HepG2 (cell line): ENCODE data around the gene BMP2K. TPM values are rescaled to one million over a fixed set of nuclear protein-coding genes. Genes with fewer than 3 reads are reported as not detected.

Source experiments
- ATAC-seq: fragments of 200-7000 bp; cut with Tn5 transposase; 3 replicates; pipeline ENCODE4 v1.9.1; 2020; ENCODE audit warnings: mild to moderate bottlenecking, moderate library complexity
- BruUV-seq: library from RNA; stranded (reverse); fragments of 400-500 nt; replicated peaks from 2 replicates; lab custom pipeline; 2021; lab: Mats Ljungman, UMichigan
- CTCF ChIA-PET: fragments of 300-600 bp; formaldehyde crosslinking; extraction: SDS; loops from one replicate; lab custom pipeline; 2021; ENCODE audit warnings: low total read pairs, inconsistent platforms, low intra/inter-chr PET ratio; lab: Yijun Ruan, JAX
- POLR2A ChIA-PET: fragments of 350-600 bp; sonication (Branson Sonifier 250); formaldehyde crosslinking; loops from one replicate; lab custom pipeline; 2020; ENCODE audit warnings: antibody characterized with exemption, inconsistent platforms; lab: Yijun Ruan, JAX
- DNase-seq: peaks from one replicate; pipeline ENCODE4 v3.0.0-alpha.2; 2015; ENCODE audit warnings: low spot score
- FAIRE-seq: peaks from 3 replicates; lab custom pipeline; 2011; peaks lifted over from hg19 to GRCh38; lab: Jason Lieb, UNC
- H2AFZ ChIP-seq: one replicate; pipeline ENCODE4 v1.6.1; 2011; ENCODE audit warnings: low read length, inconsistent platforms
- H3K27ac ChIP-seq: fragments of 300-600 bp; 3 replicates; pipeline ENCODE4 v1.8.0; 2011; ENCODE audit warnings: mixed run types, mild to moderate bottlenecking, mixed read lengths, low read length, inconsistent platforms; ENCODE audit not compliant: insufficient read depth; ENCODE audit errors: extremely low read length
- H3K27me3 ChIP-seq, 2 experiments: fragments of 200-600 bp in 1 of 2; 2 replicates in 1 of 2; 3 replicates in 1 of 2; pipeline versions ENCODE4 v1.6.0 to v1.8.0; 2011; ENCODE audit warnings: low read length in 2 of 2, mild to moderate bottlenecking in 2 of 2, moderate library complexity in 2 of 2, inconsistent platforms in 1 of 2; ENCODE audit not compliant: insufficient read depth in 2 of 2, control insufficient read depth in 1 of 2
- H3K36me3 ChIP-seq, 2 experiments: fragments of 200-600 bp in 1 of 2; replicated peaks in 1 of 2; 2 replicates in 1 of 2; 3 replicates in 1 of 2; pipeline versions ENCODE4 v1.5.1 to v1.8.0; 2011; ENCODE audit warnings: low read length in 2 of 2, inconsistent platforms in 1 of 2; ENCODE audit not compliant: insufficient read depth in 2 of 2, control insufficient read depth in 1 of 2
- H3K4me1 ChIP-seq: 2 replicates; pipeline ENCODE4 v1.5.1; 2012; ENCODE audit warnings: low read length, inconsistent platforms; ENCODE audit not compliant: insufficient read depth
- H3K4me2 ChIP-seq: 2 replicates; pipeline ENCODE4 v1.6.0; 2011; ENCODE audit warnings: low read depth, low read length, inconsistent platforms
- H3K4me3 ChIP-seq, 3 experiments: fragments of 200-600 bp in 1 of 3; sonication (generic), shearing (Covaris generic) in 1 of 3; replicated peaks in 1 of 3; 2 replicates each; pipeline ENCODE4 v1.5.1; 2011 to 2016; ENCODE audit warnings: low read length in 3 of 3, inconsistent platforms in 2 of 3, low read depth in 2 of 3, mild to moderate bottlenecking in 2 of 3, control low read depth in 1 of 3, mixed read lengths in 1 of 3; ENCODE audit not compliant: insufficient read depth in 1 of 3
- H3K79me2 ChIP-seq: one replicate; pipeline ENCODE4 v1.6.1; 2011; ENCODE audit warnings: low read length, inconsistent platforms; ENCODE audit not compliant: insufficient read depth
- H3K9ac ChIP-seq: 2 replicates; pipeline ENCODE4 v1.6.0; 2011; ENCODE audit warnings: mild to moderate bottlenecking, low read depth, low read length, inconsistent platforms; ENCODE audit not compliant: insufficient read depth
- H3K9me3 ChIP-seq: 2 replicates; pipeline ENCODE4 v1.5.1; 2012; ENCODE audit warnings: mild to moderate bottlenecking, low read length
- H4K20me1 ChIP-seq: 2 replicates; pipeline ENCODE4 v1.6.0; 2011; ENCODE audit warnings: inconsistent platforms, mild to moderate bottlenecking, low read length, moderate library complexity; ENCODE audit not compliant: insufficient read depth
- HNRNPUL1 ChIP-seq: fragments of 200-400 bp; formaldehyde crosslinking; IDR thresholded peaks from 2 replicates; pipeline ENCODE4 v1.6.1; 2017; ENCODE audit warnings: low read depth, mild to moderate bottlenecking, low read length, moderate library complexity
- MLLT10 ChIP-seq: sonication (generic); formaldehyde crosslinking; IDR thresholded peaks from 2 replicates; pipeline ENCODE4 v1.4.0; 2020; ENCODE audit warnings: missing genetic modification reagents
- SP5 ChIP-seq: IDR thresholded peaks from 2 replicates; pipeline ENCODE4 v1.6.1; 2016; ENCODE audit warnings: low read depth, borderline replicate concordance
- ZC3H4 ChIP-seq: sonication (generic); formaldehyde crosslinking; IDR thresholded peaks from 2 replicates; pipeline ENCODE4 v1.4.0; 2020; ENCODE audit warnings: missing genetic modification reagents, borderline replicate concordance
- ZEB1 ChIP-seq: IDR thresholded peaks from 2 replicates; pipeline ENCODE4 v1.6.1; 2012; ENCODE audit warnings: mild to moderate bottlenecking, low read depth, inconsistent platforms; ENCODE audit not compliant: insufficient replicate concordance
- ZNF101 ChIP-seq: sonication (generic); formaldehyde crosslinking; IDR thresholded peaks from 2 replicates; pipeline ENCODE4 v1.4.0; 2020; ENCODE audit warnings: mild to moderate bottlenecking, low read depth, missing genetic modification reagents, borderline replicate concordance
- in situ Hi-C: cut with HindIII; loops from 2 replicates; pipeline ENCODE4 v1.10.0; 2017; ENCODE audit warnings: low pct_unique_long_range_greater_than_20kb; ENCODE audit not compliant: extremely low pct_ligation_motif_present
- intact Hi-C: fragments of 100-400 bp; cut with micrococcal nuclease; formaldehyde crosslinking; loops from one replicate; pipeline ENCODE4 v1.10.0; 2022; ENCODE audit not compliant: unreplicated experiment
- polyA plus RNA-seq, 8 experiments: library from polyadenylated mRNA; depleted of rRNA in 3 of 8; stranded (reverse) in 7 of 8; unstranded in 1 of 8; fragments of >200 nt; fragmentation: Illumina TruSeq in 4 of 8; extraction: Trizol in 4 of 8; gene quantifications; 2 replicates each; pipeline versions ENCODE4 v1.2.1 to v1.2.3, GENCODE V29; 2011 to 2016; ENCODE audit warnings: low read depth in 4 of 8, missing spikeins in 1 of 8, mixed read lengths in 1 of 8; ENCODE audit not compliant: insufficient read depth in 1 of 8
- total RNA-seq, 5 experiments: library from RNA; depleted of rRNA; stranded (reverse); fragments of >200 nt; fragmentation: Illumina TruSeq; extraction: Trizol; gene quantifications; 2 replicates each; pipeline ENCODE4 v1.2.3, GENCODE V29; 2016; ENCODE audit warnings: low read depth in 1 of 5
- TF ChIP-seq, protein P1 (sequence below): sonication (generic); formaldehyde crosslinking; IDR thresholded peaks from 2 replicates; pipeline ENCODE4 v1.4.0; 2020; ENCODE audit warnings: missing genetic modification reagents; ENCODE audit errors: not compliant biosample characterization
- TF ChIP-seq, protein P2 (sequence below): sonication (generic); formaldehyde crosslinking; IDR thresholded peaks from 2 replicates; pipeline ENCODE4 v1.8.1; 2023; ENCODE audit warnings: mild to moderate bottlenecking, inconsistent platforms, moderate library complexity, missing genetic modification reagents, borderline replicate concordance
- TF ChIP-seq, protein P3 (sequence below), 2 experiments: sonication (generic) in 1 of 2; formaldehyde crosslinking in 1 of 2; IDR thresholded peaks; 2 replicates each; pipeline versions ENCODE4 v1.4.0 to v1.6.1; 2016 to 2020; ENCODE audit warnings: borderline replicate concordance in 1 of 2, low read depth in 1 of 2, mild to moderate bottlenecking in 1 of 2, missing genetic modification reagents in 1 of 2

The BMP2K gene
- total and polyA plus RNA-seq, 2 of the 13 experiments (the other 11 are each of a cell fraction or from before 2014, with no cell fraction given) = 8.6 to 15.2 TPM

DNA sequence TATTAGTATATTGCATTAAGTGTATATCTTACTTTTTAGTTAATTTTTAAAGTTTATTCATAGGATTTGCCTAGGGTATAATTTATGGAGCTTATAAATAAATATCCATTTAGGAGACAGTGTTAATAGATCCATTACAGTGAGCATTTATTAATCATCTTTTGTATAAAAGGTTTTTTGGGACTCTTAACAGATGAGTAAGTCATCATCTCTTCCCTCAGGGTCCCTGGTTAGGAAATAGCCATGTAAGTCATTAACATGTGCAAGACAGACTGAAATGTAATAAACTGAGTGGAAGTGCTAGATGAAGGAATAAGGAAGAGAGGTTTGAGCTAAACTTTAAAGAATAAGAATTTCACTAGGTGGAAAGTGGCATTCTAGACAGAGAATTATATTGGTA lies 93.9 kb downstream of the BMP2K start:
- Histone ChIP-seq H2AFZ (no peak overlapping the region), H3K36me3 (peaks cover 3 to 27% of the 10 kb centered on the region in 2 experiments; a peak in 3 of 5 replicates), H3K79me2 (no peaks in the 10 kb centered on the region), H3K4me3 (no peak overlapping the region), H4K20me1 (no peaks in the 10 kb centered on the region), H3K4me1 (peaks cover 2% of the 10 kb centered on the region; the same call in 1 of the 2 replicates), H3K9ac (no peak overlapping the region), H3K27me3 (no peaks in the 10 kb centered on the region), H3K4me2 (no peak overlapping the region), H3K27ac (no peak overlapping the region), H3K9me3 (no peaks in the 10 kb centered on the region)
- ChIA-PET CTCF (no interaction called here), POLR2A (no interaction called here)
- in situ Hi-C loops (loop anchor here (25.0 kb wide), 1 partner anchor 908 kb away; no protein-coding TSS in a partner anchor), intact Hi-C loops (no loop called here)
- BruUV-seq = no TSS peak
- ATAC-seq (no peak), FAIRE-seq (no peak), DNase-seq (no peak)
- TF ChIP-seq, protein P1, sequence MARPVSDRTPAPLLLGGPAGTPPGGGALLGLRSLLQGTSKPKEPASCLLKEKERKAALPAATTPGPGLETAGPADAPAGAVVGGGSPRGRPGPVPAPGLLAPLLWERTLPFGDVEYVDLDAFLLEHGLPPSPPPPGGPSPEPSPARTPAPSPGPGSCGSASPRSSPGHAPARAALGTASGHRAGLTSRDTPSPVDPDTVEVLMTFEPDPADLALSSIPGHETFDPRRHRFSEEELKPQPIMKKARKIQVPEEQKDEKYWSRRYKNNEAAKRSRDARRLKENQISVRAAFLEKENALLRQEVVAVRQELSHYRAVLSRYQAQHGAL (CRISPR knock-in tag) = no peak
- TF ChIP-seq, protein P2, sequence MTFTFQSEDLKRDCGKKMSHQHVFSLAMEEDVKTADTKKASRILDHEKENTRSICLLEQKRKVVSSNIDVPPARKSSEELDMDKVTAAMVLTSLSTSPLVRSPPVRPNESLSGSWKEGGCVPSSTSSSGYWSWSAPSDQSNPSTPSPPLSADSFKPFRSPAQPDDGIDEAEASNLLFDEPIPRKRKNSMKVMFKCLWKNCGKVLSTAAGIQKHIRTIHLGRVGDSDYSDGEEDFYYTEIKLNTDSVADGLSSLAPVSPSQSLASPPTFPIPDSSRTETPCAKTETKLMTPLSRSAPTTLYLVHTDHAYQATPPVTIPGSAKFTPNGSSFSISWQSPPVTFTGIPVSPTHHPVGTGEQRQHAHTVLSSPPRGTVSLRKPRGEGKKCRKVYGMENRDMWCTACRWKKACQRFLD (CRISPR knock-in tag) = no peak
- no peak for TF ChIP-seq ZNF101 (CRISPR knock-in tag)
- TF ChIP-seq ZEB1 = no peak
- no peak for TF ChIP-seq SP5 (CRISPR knock-in tag)
- TF ChIP-seq HNRNPUL1 = no peak
- no peak for TF ChIP-seq ZC3H4 (CRISPR knock-in tag)
- TF ChIP-seq, protein P3, sequence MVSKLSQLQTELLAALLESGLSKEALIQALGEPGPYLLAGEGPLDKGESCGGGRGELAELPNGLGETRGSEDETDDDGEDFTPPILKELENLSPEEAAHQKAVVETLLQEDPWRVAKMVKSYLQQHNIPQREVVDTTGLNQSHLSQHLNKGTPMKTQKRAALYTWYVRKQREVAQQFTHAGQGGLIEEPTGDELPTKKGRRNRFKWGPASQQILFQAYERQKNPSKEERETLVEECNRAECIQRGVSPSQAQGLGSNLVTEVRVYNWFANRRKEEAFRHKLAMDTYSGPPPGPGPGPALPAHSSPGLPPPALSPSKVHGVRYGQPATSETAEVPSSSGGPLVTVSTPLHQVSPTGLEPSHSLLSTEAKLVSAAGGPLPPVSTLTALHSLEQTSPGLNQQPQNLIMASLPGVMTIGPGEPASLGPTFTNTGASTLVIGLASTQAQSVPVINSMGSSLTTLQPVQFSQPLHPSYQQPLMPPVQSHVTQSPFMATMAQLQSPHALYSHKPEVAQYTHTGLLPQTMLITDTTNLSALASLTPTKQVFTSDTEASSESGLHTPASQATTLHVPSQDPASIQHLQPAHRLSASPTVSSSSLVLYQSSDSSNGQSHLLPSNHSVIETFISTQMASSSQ (IDR thresholded peaks at IDR 0.05; ENCODE audit: low read depth) = no peak
- TF ChIP-seq, protein P3 (CRISPR knock-in tag; IDR thresholded peaks at IDR 0.05; ENCODE audit: borderline replicate concordance) = no peak
- TF ChIP-seq MLLT10 = no peak
